ENCODE data around the gene ARHGEF7.

ARHGEF7 gene

GRCh38 chr13:111111376-111111937 is 3.7 kb upstream of the ARHGEF7 start:
- ATAC-seq = no peak

GRCh38 chr13:111112196-111112595 is 2.9 kb upstream of the ARHGEF7 start:
- no peak for ATAC-seq

GRCh38 chr13:111114362-111115060 is 599 bp upstream of the ARHGEF7 start:
- peak; percentile 43 to 44 for ATAC-seq

- no peak for ATAC-seq
These were observed 933 bp downstream of the ARHGEF7 start for GRCh38 chr13:111115965-111116521.

- ATAC-seq = no peak
These were observed 1.7 kb downstream of the ARHGEF7 start for GRCh38 chr13:111116856-111117255.

- no peak for ATAC-seq
These were observed 2.2 kb downstream of the ARHGEF7 start for GRCh38 chr13:111117289-111117688.

GRCh38 chr13:111117961-111118360 is 2.9 kb downstream of the ARHGEF7 start:
- ATAC-seq = no peak

- no peak for ATAC-seq
These were observed 3.9 kb downstream of the ARHGEF7 start for GRCh38 chr13:111118898-111119607.

- no peak for ATAC-seq
These were observed 4.9 kb downstream of the ARHGEF7 start for GRCh38 chr13:111119966-111120365.

- no peak for ATAC-seq
These were observed 5.3 kb downstream of the ARHGEF7 start for GRCh38 chr13:111120422-111120821.

- ATAC-seq = no peak
These were observed 5.8 kb downstream of the ARHGEF7 start for GRCh38 chr13:111120913-111121312.

- no peak for ATAC-seq
These were observed 6.4 kb downstream of the ARHGEF7 start for GRCh38 chr13:111121506-111121905.

GRCh38 chr13:111122056-111122455 is 6.9 kb downstream of the ARHGEF7 start:
- no peak for ATAC-seq

- ATAC-seq = no peak
These were observed 7.5 kb downstream of the ARHGEF7 start for GRCh38 chr13:111122631-111123030.

GRCh38 chr13:111123221-111123620 is 8.1 kb downstream of the ARHGEF7 start:
- ATAC-seq = no peak

- ATAC-seq = no peak
These were observed 8.5 kb downstream of the ARHGEF7 start for GRCh38 chr13:111123649-111124048.

GRCh38 chr13:111126509-111126908 is 11.4 kb downstream of the ARHGEF7 start:
- no peak for ATAC-seq

GRCh38 chr13:111129465-111130115 is 14.5 kb downstream of the ARHGEF7 start:
- ATAC-seq = no peak

GRCh38 chr13:111130116-111130508 is 15.0 kb downstream of the ARHGEF7 start:
- ATAC-seq = no peak

- no peak for ATAC-seq
These were observed 15.9 kb downstream of the ARHGEF7 start for GRCh38 chr13:111131048-111131447.

- ATAC-seq = no peak
These were observed 16.5 kb downstream of the ARHGEF7 start for GRCh38 chr13:111131611-111132010.

GRCh38 chr13:111132948-111133347 is 17.8 kb downstream of the ARHGEF7 start:
- ATAC-seq = no peak

- no peak for ATAC-seq
These were observed 24.3 kb downstream of the ARHGEF7 start for GRCh38 chr13:111139452-111139851.
